GM12878 (cell line): ENCODE results near the gene CHD6. TPM values are rescaled to one million over a fixed set of nuclear protein-coding genes. Genes with fewer than 3 reads are reported as not detected.

Experiments
- ATAC-seq: fragments of 200-7000 bp; cut with Tn5 transposase; 3 replicates; pipeline ENCODE4 v1.9.1; 2020; ENCODE audit warnings: mild to moderate bottlenecking, moderate library complexity
- BruUV-seq: library from RNA; stranded (reverse); fragments of 400-500 nt; replicated peaks from 2 replicates; lab custom pipeline; 2021; lab: Mats Ljungman, UMichigan
- CTCF ChIA-PET: fragments of 300-600 bp; sonication (Branson Sonifier 250); formaldehyde crosslinking; extraction: SDS; loops from one replicate; lab custom pipeline; 2021; ENCODE audit warnings: inconsistent platforms; lab: Yijun Ruan, JAX
- POLR2A ChIA-PET: fragments of 350-600 bp; formaldehyde crosslinking; extraction: SDS; loops from one replicate; lab custom pipeline; 2021; ENCODE audit warnings: inconsistent platforms; lab: Charles Lee
- RAD21 ChIA-PET: fragments of 300-600 bp; sonication (Branson Sonifier 250); formaldehyde crosslinking; loops from one replicate; lab custom pipeline; 2023; ENCODE audit warnings: antibody characterized with exemption; ENCODE audit not compliant: unreplicated experiment; lab: Charles Lee
- SMC1A ChIA-PET: fragments of 300-600 bp; sonication (Branson Sonifier 250); formaldehyde crosslinking; loops from one replicate; lab custom pipeline; 2023; ENCODE audit not compliant: unreplicated experiment, uncharacterized antibody; lab: Charles Lee
- DNase-seq: peaks from one replicate; pipeline ENCODE4 v3.0.0-alpha.2; 2011; ENCODE audit warnings: low read depth, low spot score
- FAIRE-seq: peaks from 3 replicates; lab custom pipeline; 2011; peaks lifted over from hg19 to GRCh38; lab: Jason Lieb, UNC
- H2AFZ ChIP-seq: 2 replicates; pipeline ENCODE4 v1.6.0; 2011; ENCODE audit warnings: low read depth, low read length, control low read depth; ENCODE audit not compliant: control insufficient read depth
- H3K27ac ChIP-seq: 2 replicates; pipeline ENCODE4 v1.5.1; 2011; ENCODE audit warnings: control low read depth; ENCODE audit not compliant: control insufficient read depth, insufficient read depth
- H3K27me3 ChIP-seq, 2 experiments: replicated peaks in 1 of 2; 2 replicates each; pipeline versions ENCODE4 v1.6.0 to v1.6.1; 2011; ENCODE audit warnings: low read length in 1 of 2; ENCODE audit not compliant: control insufficient read depth in 2 of 2, insufficient read depth in 2 of 2
- H3K36me3 ChIP-seq, 2 experiments: 2 replicates each; pipeline ENCODE4 v1.5.1; 2011; ENCODE audit warnings: low read length in 1 of 2; ENCODE audit not compliant: control insufficient read depth in 2 of 2, insufficient read depth in 2 of 2
- H3K4me1 ChIP-seq: 2 replicates; pipeline ENCODE4 v1.6.1; 2011; ENCODE audit warnings: mild to moderate bottlenecking, low read length, moderate library complexity, mixed read lengths; ENCODE audit not compliant: control insufficient read depth, insufficient read depth
- H3K4me2 ChIP-seq: 2 replicates; pipeline ENCODE4 v1.6.0; 2011; ENCODE audit warnings: control low read depth; ENCODE audit not compliant: control insufficient read depth, insufficient read depth
- H3K4me3 ChIP-seq: fragments of 200-600 bp; sonication (generic); 2 replicates; pipeline ENCODE4 v1.5.1; 2016
- H3K79me2 ChIP-seq: 2 replicates; pipeline ENCODE4 v1.6.0; 2011; ENCODE audit warnings: low read length; ENCODE audit not compliant: control insufficient read depth, insufficient read depth
- H3K9ac ChIP-seq: 2 replicates; pipeline ENCODE4 v1.8.0; 2011; ENCODE audit warnings: low read length, control low read depth, mixed read lengths; ENCODE audit not compliant: control insufficient read depth, insufficient read depth
- H3K9me3 ChIP-seq: replicated peaks from 3 replicates; pipeline ENCODE4 v1.5.1; 2011; ENCODE audit warnings: mild to moderate bottlenecking, low read length; ENCODE audit not compliant: control insufficient read depth, insufficient read depth
- H4K20me1 ChIP-seq: 2 replicates; pipeline ENCODE4 v1.6.0; 2011; ENCODE audit not compliant: control insufficient read depth, insufficient read depth
- CBX5 ChIP-seq: sonication (generic); IDR thresholded peaks from 2 replicates; pipeline ENCODE4 v1.6.1; 2016; ENCODE audit warnings: low read depth, moderate library complexity, mild to moderate bottlenecking, inconsistent platforms
- CEBPB ChIP-seq, 2 experiments: fragments of 150-350 bp in 1 of 2; IDR thresholded peaks; 2 replicates each; pipeline ENCODE4 v1.6.1; 2012 to 2014; ENCODE audit warnings: low read depth in 2 of 2, low read length in 2 of 2, borderline replicate concordance in 1 of 2, inconsistent platforms in 1 of 2
- CREM ChIP-seq: IDR thresholded peaks from 2 replicates; pipeline ENCODE4 v1.6.1; 2014; ENCODE audit warnings: antibody characterized with exemption, low read depth
- EED ChIP-seq: sonication (generic); IDR thresholded peaks from 2 replicates; pipeline ENCODE4 v1.6.1; 2016; ENCODE audit warnings: antibody characterized with exemption, low read depth
- ESRRA ChIP-seq: IDR thresholded peaks from 2 replicates; pipeline ENCODE4 v1.6.1; 2012; ENCODE audit warnings: mild to moderate bottlenecking, low read length, improper control_type of control experiment
- FOXK2 ChIP-seq: fragments of 450-650 bp; IDR thresholded peaks from 2 replicates; pipeline ENCODE4 v1.6.1; 2017; ENCODE audit warnings: mild to moderate bottlenecking, moderate library complexity
- HDAC6 ChIP-seq: fragments of 200-600 bp; sonication (generic); IDR thresholded peaks from one replicate; pipeline ENCODE4 v1.8.0; 2017; ENCODE audit warnings: antibody characterized with exemption; ENCODE audit not compliant: unreplicated experiment
- NRF1 ChIP-seq: conservative IDR thresholded peaks from 2 replicates; pipeline ENCODE4 v1.6.1; 2011; ENCODE audit warnings: mild to moderate bottlenecking, low read depth, low read length, improper control_type of control experiment
- PML ChIP-seq: IDR thresholded peaks from 2 replicates; pipeline ENCODE4 v1.6.1; 2012; ENCODE audit warnings: low read length, inconsistent platforms
- RBBP5 ChIP-seq: fragments of 200-600 bp; sonication (generic); conservative IDR thresholded peaks from 2 replicates; pipeline ENCODE4 v1.6.1; 2016
- SIN3A ChIP-seq: IDR thresholded peaks from 2 replicates; pipeline ENCODE4 v1.6.1; 2012; ENCODE audit warnings: low read depth, low read length, improper control_type of control experiment
- SMAD5 ChIP-seq: IDR thresholded peaks from 2 replicates; pipeline ENCODE4 v1.6.1; 2016; ENCODE audit warnings: antibody characterized with exemption, low read depth
- SREBF2 ChIP-seq: IDR thresholded peaks from 2 replicates; pipeline ENCODE4 v1.6.1; 2012; ENCODE audit warnings: mild to moderate bottlenecking, low read length
- STAT3 ChIP-seq: IDR thresholded peaks from 2 replicates; pipeline ENCODE4 v1.6.1; 2011; ENCODE audit warnings: low read depth, low read length, improper control_type of control experiment
- SUPT20H ChIP-seq: IDR thresholded peaks from 2 replicates; pipeline ENCODE4 v1.6.1; 2011; ENCODE audit warnings: low read depth, mild to moderate bottlenecking, low read length, moderate library complexity, borderline replicate concordance; ENCODE audit not compliant: control insufficient read depth
- YBX1 ChIP-seq: fragments of 450-650 bp; IDR thresholded peaks from 2 replicates; pipeline ENCODE4 v1.6.1; 2016; ENCODE audit warnings: antibody characterized with exemption
- WGBS: methylation state at CpG from one replicate; pipeline ENCODE4 v1.1.6; 2016; ENCODE audit warnings: low lambda C conversion rate; ENCODE audit not compliant: insufficient replicate concordance, insufficient coverage; ENCODE audit errors: missing lambda C conversion rate; 5-methylcytosine and 5-hydroxymethylcytosine counted together
- in situ Hi-C: fragments of 300-500 bp; cut with MboI; formaldehyde crosslinking; loops from 9 replicates; pipeline ENCODE4 v1.14.3; 2018; ENCODE audit warnings: mixed read lengths
- intact Hi-C: fragments of 100-400 bp; cut with micrococcal nuclease; formaldehyde crosslinking; loops from one replicate; pipeline ENCODE4 v1.14.2; 2022; ENCODE audit not compliant: unreplicated experiment
- polyA plus RNA-seq, 11 experiments: library from polyadenylated mRNA; depleted of rRNA in 4 of 11; unstranded in 6 of 11; stranded (reverse) in 5 of 11; fragments of >200 nt; fragmentation: Nextera tagmentation in 4 of 11; fragmentation: Illumina TruSeq in 1 of 11; extraction: Ambion mirVana in 4 of 11; extraction: Trizol in 1 of 11; gene quantifications; 1 replicate in 1 of 11; 2 replicates in 10 of 11; pipeline versions ENCODE4 v1.2.1 to v1.2.3, GENCODE V29; 2011 to 2016; ENCODE audit warnings: inconsistent platforms in 2 of 11, missing spikeins in 2 of 11, low read depth in 1 of 11
- total RNA-seq, 4 experiments: library from RNA; depleted of rRNA in 3 of 4; stranded (reverse); fragments of >200 nt in 3 of 4; fragmentation: Illumina TruSeq in 1 of 4; extraction: Trizol in 1 of 4; gene quantifications; 2 replicates each; pipeline versions ENCODE4 v1.2.1 to v1.2.3, GENCODE V29; 2013 to 2021
- TF ChIP-seq, protein P1 (sequence below): fragments of 450-650 bp; IDR thresholded peaks from 2 replicates; pipeline ENCODE4 v1.6.1; 2016; ENCODE audit warnings: mild to moderate bottlenecking
- TF ChIP-seq, protein P2 (sequence below), 3 experiments: IDR thresholded peaks in 2 of 3; conservative IDR thresholded peaks in 1 of 3; 2 replicates each; pipeline ENCODE4 v1.5.1; 2011; ENCODE audit warnings: low read depth in 3 of 3, low read length in 3 of 3, mild to moderate bottlenecking in 3 of 3, control low read depth in 2 of 3, moderate library complexity in 2 of 3, inconsistent platforms in 1 of 3, mixed read lengths in 1 of 3; ENCODE audit not compliant: control insufficient read depth in 2 of 3, insufficient read depth in 1 of 3; ENCODE audit errors: extremely low read depth in 1 of 3
- TF ChIP-seq, protein P3 (sequence below): fragments of 450-650 bp; IDR thresholded peaks from 2 replicates; pipeline ENCODE4 v1.6.1; 2017; ENCODE audit warnings: mild to moderate bottlenecking, low read depth, inconsistent platforms; ENCODE audit not compliant: poor library complexity, severe bottlenecking

The CHD6 gene
- total and polyA plus RNA-seq, 10 of the 15 experiments (the other 5 are each of a cell fraction or from before 2014, with no cell fraction given): 4.3 to 25.5 (median 17.1) TPM

DNA sequence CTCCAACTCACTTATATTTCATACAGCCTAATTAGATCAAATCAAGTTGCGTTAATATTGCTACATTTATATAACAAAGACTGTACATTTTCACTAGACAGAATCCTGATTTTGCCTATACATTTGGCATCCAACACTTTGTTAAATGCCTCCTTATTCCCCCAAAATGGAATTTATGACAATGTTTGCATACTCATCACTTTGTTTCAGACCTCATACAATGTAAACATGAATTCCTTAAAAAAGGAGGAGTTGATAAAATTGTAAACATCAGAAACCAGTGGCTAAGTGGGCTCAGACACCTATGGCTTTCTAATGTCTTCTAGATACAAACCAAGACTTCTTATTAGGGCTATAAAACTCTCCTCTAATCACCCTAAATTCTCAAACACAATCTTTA, 87.3 kb downstream of the CHD6 start:
- H3K36me3 ChIP-seq: peaks cover 4 to 24% of the 10 kb centered on the region in 2 experiments; a peak in 3 of 4 replicates
- no peaks in the 10 kb centered on the region for H3K4me1 ChIP-seq
- ChIA-PET POLR2A (no interaction called here), RAD21 (no interaction called here), SMC1A (no interaction called here), CTCF (no interaction called here)
- FAIRE-seq: no peak
- no peaks in the 10 kb centered on the region for H3K9me3 ChIP-seq
- no peak overlapping the region for H3K27ac ChIP-seq
- no peak overlapping the region for H3K9ac ChIP-seq
- intact Hi-C loops: no loop called here
- H4K20me1 ChIP-seq: no peaks in the 10 kb centered on the region
- H3K4me2 ChIP-seq: no peak overlapping the region
- no peak overlapping the region for H2AFZ ChIP-seq
- WGBS: 100% methylated on average over 1 of the region's 1 CpG
- DNase-seq: no peak
- H3K79me2 ChIP-seq: no peaks in the 10 kb centered on the region; the same call in 1 of the 2 replicates
- in situ Hi-C loops: no loop called here
- no peaks in the 10 kb centered on the region for H3K27me3 ChIP-seq
- no peak overlapping the region for H3K4me3 ChIP-seq
- no peak for ATAC-seq
- no TSS peak for BruUV-seq
- TF ChIP-seq, protein P1, sequence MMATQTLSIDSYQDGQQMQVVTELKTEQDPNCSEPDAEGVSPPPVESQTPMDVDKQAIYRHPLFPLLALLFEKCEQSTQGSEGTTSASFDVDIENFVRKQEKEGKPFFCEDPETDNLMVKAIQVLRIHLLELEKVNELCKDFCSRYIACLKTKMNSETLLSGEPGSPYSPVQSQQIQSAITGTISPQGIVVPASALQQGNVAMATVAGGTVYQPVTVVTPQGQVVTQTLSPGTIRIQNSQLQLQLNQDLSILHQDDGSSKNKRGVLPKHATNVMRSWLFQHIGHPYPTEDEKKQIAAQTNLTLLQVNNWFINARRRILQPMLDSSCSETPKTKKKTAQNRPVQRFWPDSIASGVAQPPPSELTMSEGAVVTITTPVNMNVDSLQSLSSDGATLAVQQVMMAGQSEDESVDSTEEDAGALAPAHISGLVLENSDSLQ: no peak
- no peak for TF ChIP-seq SIN3A
- TF ChIP-seq, protein P2, sequence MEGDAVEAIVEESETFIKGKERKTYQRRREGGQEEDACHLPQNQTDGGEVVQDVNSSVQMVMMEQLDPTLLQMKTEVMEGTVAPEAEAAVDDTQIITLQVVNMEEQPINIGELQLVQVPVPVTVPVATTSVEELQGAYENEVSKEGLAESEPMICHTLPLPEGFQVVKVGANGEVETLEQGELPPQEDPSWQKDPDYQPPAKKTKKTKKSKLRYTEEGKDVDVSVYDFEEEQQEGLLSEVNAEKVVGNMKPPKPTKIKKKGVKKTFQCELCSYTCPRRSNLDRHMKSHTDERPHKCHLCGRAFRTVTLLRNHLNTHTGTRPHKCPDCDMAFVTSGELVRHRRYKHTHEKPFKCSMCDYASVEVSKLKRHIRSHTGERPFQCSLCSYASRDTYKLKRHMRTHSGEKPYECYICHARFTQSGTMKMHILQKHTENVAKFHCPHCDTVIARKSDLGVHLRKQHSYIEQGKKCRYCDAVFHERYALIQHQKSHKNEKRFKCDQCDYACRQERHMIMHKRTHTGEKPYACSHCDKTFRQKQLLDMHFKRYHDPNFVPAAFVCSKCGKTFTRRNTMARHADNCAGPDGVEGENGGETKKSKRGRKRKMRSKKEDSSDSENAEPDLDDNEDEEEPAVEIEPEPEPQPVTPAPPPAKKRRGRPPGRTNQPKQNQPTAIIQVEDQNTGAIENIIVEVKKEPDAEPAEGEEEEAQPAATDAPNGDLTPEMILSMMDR (IDR thresholded peaks at IDR 0.05 in 2 of 3, conservative IDR thresholded peaks at IDR 0.05 in 1 of 3; ENCODE audit: control insufficient read depth in 2 of 3, extremely low read depth in 1 of 3, insufficient read depth in 1 of 3, low read depth in 3 of 3, low read length in 3 of 3): no peak
- no peak for TF ChIP-seq NRF1
- no peak for TF ChIP-seq YBX1
- TF ChIP-seq ESRRA: no peak
- no peak for TF ChIP-seq RBBP5
- TF ChIP-seq STAT3: no peak
- TF ChIP-seq CEBPB (IDR thresholded peaks at IDR 0.05; ENCODE audit: borderline replicate concordance in 1 of 2, low read depth in 2 of 2, low read length in 2 of 2): no peak
- no peak for TF ChIP-seq SREBF2
- no peak for TF ChIP-seq FOXK2
- no peak for TF ChIP-seq SUPT20H
- TF ChIP-seq, protein P3, sequence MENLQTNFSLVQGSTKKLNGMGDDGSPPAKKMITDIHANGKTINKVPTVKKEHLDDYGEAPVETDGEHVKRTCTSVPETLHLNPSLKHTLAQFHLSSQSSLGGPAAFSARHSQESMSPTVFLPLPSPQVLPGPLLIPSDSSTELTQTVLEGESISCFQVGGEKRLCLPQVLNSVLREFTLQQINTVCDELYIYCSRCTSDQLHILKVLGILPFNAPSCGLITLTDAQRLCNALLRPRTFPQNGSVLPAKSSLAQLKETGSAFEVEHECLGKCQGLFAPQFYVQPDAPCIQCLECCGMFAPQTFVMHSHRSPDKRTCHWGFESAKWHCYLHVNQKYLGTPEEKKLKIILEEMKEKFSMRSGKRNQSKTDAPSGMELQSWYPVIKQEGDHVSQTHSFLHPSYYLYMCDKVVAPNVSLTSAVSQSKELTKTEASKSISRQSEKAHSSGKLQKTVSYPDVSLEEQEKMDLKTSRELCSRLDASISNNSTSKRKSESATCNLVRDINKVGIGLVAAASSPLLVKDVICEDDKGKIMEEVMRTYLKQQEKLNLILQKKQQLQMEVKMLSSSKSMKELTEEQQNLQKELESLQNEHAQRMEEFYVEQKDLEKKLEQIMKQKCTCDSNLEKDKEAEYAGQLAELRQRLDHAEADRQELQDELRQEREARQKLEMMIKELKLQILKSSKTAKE: no peak
- TF ChIP-seq PML: no peak
- TF ChIP-seq CREM: no peak
- TF ChIP-seq SMAD5: no peak
- TF ChIP-seq CBX5: no peak
- no peak for TF ChIP-seq EED
- TF ChIP-seq HDAC6: no peak
